ENCODE results near the gene TSHR. TPM values are rescaled to one million over a fixed set of nuclear protein-coding genes. Genes with fewer than 3 reads are reported as not detected.
A peak's percentile ranks its signal among the peaks of the same experiment; 100 is the strongest.

Gene TSHR
- total RNA-seq, 1 experiment from 2014 or later: not detected

- ChIA-PET POLR2A (no interaction called here), CTCF (interaction anchor here (0.5 to 1.7 kb wide), 10 partner anchors 14 to 893 kb away, joined by 3 to 13 read pairs (median 4); partner anchors contain the start of genes CEP128 and TSHR)
- ATAC-seq: peak; percentile 89
- Mint-ChIP-seq H3K27ac (no peak overlapping the region), H3K27me3 (ENCODE audit: low read depth) (no peaks in the 10 kb centered on the region), H3K4me3 (no peak overlapping the region), H3K4me1 (peaks cover 38% of the 10 kb centered on the region), H3K36me3 (no peaks in the 10 kb centered on the region; the same call in 1 of the 2 replicates), H3K9me3 (peaks cover 12% of the 10 kb centered on the region)
- TF ChIP-seq IRF2 (CRISPR knock-in tag; IDR thresholded peaks at IDR 0.05; ENCODE audit: borderline replicate concordance, low read depth): no peak
- no peak for TF ChIP-seq GRHL2 (CRISPR knock-in tag; IDR thresholded peaks at IDR 0.05; ENCODE audit: insufficient replicate concordance, severe bottlenecking)
- TF ChIP-seq SMAD3 (CRISPR knock-in tag; IDR thresholded peaks at IDR 0.05; ENCODE audit: borderline replicate concordance): no peak
- TF ChIP-seq HMGA2 (CRISPR knock-in tag; IDR thresholded peaks at IDR 0.05): no peak
- TF ChIP-seq, protein P1, sequence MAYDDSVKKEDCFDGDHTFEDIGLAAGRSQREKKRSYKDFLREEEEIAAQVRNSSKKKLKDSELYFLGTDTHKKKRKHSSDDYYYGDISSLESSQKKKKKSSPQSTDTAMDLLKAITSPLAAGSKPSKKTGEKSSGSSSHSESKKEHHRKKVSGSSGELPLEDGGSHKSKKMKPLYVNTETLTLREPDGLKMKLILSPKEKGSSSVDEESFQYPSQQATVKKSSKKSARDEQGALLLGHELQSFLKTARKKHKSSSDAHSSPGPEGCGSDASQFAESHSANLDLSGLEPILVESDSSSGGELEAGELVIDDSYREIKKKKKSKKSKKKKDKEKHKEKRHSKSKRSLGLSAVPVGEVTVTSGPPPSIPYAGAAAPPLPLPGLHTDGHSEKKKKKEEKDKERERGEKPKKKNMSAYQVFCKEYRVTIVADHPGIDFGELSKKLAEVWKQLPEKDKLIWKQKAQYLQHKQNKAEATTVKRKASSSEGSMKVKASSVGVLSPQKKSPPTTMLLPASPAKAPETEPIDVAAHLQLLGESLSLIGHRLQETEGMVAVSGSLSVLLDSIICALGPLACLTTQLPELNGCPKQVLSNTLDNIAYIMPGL (CRISPR knock-in tag; IDR thresholded peaks at IDR 0.05): no peak
- TF ChIP-seq KAT7 (CRISPR knock-in tag; IDR thresholded peaks at IDR 0.05; ENCODE audit: borderline replicate concordance): no peak
- no peak for TF ChIP-seq ETV6 (CRISPR knock-in tag; IDR thresholded peaks at IDR 0.05)
- TF ChIP-seq ZNF219 (CRISPR knock-in tag; IDR thresholded peaks at IDR 0.05; ENCODE audit: borderline replicate concordance): no peak
- no peak for TF ChIP-seq MYBL2 (CRISPR knock-in tag; IDR thresholded peaks at IDR 0.05)
- TF ChIP-seq NR3C1 (CRISPR knock-in tag; conservative IDR thresholded peaks at IDR 0.05; ENCODE audit: low read depth): no peak
- TF ChIP-seq JUN (CRISPR knock-in tag; IDR thresholded peaks at IDR 0.05): no peak
- no peak for TF ChIP-seq ATF1 (CRISPR knock-in tag; IDR thresholded peaks at IDR 0.05)
- no peak for TF ChIP-seq ZNF121 (CRISPR knock-in tag; IDR thresholded peaks at IDR 0.05)
- TF ChIP-seq ZNF138 (CRISPR knock-in tag; conservative IDR thresholded peaks at IDR 0.05): no peak
- no peak for TF ChIP-seq SMAD4 (CRISPR knock-in tag; IDR thresholded peaks at IDR 0.05)
- TF ChIP-seq, protein P2, sequence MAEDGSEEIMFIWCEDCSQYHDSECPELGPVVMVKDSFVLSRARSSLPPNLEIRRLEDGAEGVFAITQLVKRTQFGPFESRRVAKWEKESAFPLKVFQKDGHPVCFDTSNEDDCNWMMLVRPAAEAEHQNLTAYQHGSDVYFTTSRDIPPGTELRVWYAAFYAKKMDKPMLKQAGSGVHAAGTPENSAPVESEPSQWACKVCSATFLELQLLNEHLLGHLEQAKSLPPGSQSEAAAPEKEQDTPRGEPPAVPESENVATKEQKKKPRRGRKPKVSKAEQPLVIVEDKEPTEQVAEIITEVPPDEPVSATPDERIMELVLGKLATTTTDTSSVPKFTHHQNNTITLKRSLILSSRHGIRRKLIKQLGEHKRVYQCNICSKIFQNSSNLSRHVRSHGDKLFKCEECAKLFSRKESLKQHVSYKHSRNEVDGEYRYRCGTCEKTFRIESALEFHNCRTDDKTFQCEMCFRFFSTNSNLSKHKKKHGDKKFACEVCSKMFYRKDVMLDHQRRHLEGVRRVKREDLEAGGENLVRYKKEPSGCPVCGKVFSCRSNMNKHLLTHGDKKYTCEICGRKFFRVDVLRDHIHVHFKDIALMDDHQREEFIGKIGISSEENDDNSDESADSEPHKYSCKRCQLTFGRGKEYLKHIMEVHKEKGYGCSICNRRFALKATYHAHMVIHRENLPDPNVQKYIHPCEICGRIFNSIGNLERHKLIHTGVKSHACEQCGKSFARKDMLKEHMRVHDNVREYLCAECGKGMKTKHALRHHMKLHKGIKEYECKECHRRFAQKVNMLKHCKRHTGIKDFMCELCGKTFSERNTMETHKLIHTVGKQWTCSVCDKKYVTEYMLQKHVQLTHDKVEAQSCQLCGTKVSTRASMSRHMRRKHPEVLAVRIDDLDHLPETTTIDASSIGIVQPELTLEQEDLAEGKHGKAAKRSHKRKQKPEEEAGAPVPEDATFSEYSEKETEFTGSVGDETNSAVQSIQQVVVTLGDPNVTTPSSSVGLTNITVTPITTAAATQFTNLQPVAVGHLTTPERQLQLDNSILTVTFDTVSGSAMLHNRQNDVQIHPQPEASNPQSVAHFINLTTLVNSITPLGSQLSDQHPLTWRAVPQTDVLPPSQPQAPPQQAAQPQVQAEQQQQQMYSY (CRISPR knock-in tag; IDR thresholded peaks at IDR 0.05): no peak
- no peak for TF ChIP-seq ZNF263 (CRISPR knock-in tag; IDR thresholded peaks at IDR 0.05; ENCODE audit: low read depth)
- peak; percentile 29 for DNase-seq (ENCODE audit: low spot score)
Observed at GRCh38 chr14:80927083-80927989, 28.1 kb upstream of the TSHR start.

- Mint-ChIP-seq H3K4me3 (no peak overlapping the region), H3K36me3 (no peaks in the 10 kb centered on the region; the same call in 1 of the 2 replicates), H3K27ac (no peak overlapping the region), H3K4me1 (peaks cover 16% of the 10 kb centered on the region), H3K27me3 (ENCODE audit: low read depth) (no peaks in the 10 kb centered on the region), H3K9me3 (peaks cover 9% of the 10 kb centered on the region)
- CTCF ChIA-PET: no interaction called here
- ATAC-seq: no peak
- no peak for DNase-seq (ENCODE audit: low spot score)
- POLR2A ChIA-PET: no interaction called here
- TF ChIP-seq, protein P3, sequence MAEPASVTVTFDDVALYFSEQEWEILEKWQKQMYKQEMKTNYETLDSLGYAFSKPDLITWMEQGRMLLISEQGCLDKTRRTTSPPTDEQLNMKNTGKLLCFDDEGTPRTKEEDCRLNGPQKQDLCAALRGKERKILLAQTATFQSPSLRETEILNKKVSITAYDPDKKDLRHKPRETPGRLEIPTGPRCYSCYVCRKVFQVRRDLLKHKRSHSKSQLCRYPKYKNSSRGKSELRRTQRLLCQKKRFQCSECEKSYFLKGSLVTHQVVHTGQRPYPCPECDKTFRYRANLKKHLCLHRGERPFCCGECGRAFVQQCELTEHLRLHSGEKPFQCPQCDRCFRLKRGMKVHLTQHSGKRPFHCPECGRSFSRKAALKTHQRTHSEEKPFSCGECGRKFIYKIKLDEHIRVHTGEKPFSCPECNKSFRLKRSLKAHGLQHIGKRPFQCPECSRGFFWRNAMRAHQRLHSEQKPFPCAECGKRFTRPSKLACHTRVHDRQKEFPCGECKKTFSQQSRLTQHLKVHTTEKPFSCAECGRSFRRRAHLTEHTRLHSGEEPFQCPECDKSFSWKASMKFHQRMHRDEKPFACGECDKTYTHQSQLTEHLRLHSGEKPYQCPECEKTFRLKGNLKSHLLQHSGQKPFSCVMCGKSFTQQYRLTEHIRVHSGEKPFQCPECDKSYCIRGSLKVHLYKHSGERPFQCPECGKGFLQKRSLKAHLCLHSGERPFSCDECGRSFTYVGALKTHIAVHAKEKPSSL (CRISPR knock-in tag; conservative IDR thresholded peaks at IDR 0.05): no peak
- no peak for TF ChIP-seq OVOL2 (CRISPR knock-in tag; IDR thresholded peaks at IDR 0.05; ENCODE audit: borderline replicate concordance)
- no peak for TF ChIP-seq ZNF263 (CRISPR knock-in tag; IDR thresholded peaks at IDR 0.05; ENCODE audit: low read depth)
- no peak for TF ChIP-seq EMX1 (CRISPR knock-in tag; IDR thresholded peaks at IDR 0.05)
- no peak for TF ChIP-seq NFATC4 (CRISPR knock-in tag; IDR thresholded peaks at IDR 0.05)
- TF ChIP-seq ATF1 (CRISPR knock-in tag; IDR thresholded peaks at IDR 0.05): no peak
- no peak for TF ChIP-seq CDX4 (CRISPR knock-in tag; IDR thresholded peaks at IDR 0.05; ENCODE audit: borderline replicate concordance)
- no peak for TF ChIP-seq GABPB1 (CRISPR knock-in tag; IDR thresholded peaks at IDR 0.05)
- no peak for TF ChIP-seq ZBTB43 (CRISPR knock-in tag; IDR thresholded peaks at IDR 0.05)
Observed at GRCh38 chr14:80930095-80930494, 25.3 kb upstream of the TSHR start.
